H1 (cell line): ENCODE data around the gene ANP32D.

Source experiments
- CBX8 ChIP-seq: fragments of 300-800, 300-1000 bp; sonication (generic); IDR thresholded peaks from 2 replicates; pipeline ENCODE4 v1.7.1; 2016; ENCODE audit warnings: low read depth, low read length, borderline replicate concordance
- CHD7 ChIP-seq: fragments of 300-600 bp; sonication (generic); IDR thresholded peaks from 2 replicates; pipeline ENCODE4 v1.7.1; 2012; ENCODE audit warnings: low read length, moderate library complexity, mild to moderate bottlenecking, inconsistent platforms; ENCODE audit not compliant: insufficient replicate concordance
- CTCF ChIP-seq, 3 experiments: IDR thresholded peaks; 1 replicate in 2 of 3; 2 replicates in 1 of 3; pipeline versions ENCODE4 v1.5.1 to v1.6.1; 2011; ENCODE audit warnings: low read length in 3 of 3, mild to moderate bottlenecking in 3 of 3, inconsistent platforms in 2 of 3, low read depth in 1 of 3, moderate library complexity in 1 of 3; ENCODE audit not compliant: insufficient read depth in 1 of 3; ENCODE audit errors: control extremely low read depth in 1 of 3
- EZH2 ChIP-seq: fragments of 200-600 bp; sonication (generic); IDR thresholded peaks from 2 replicates; pipeline ENCODE4 v1.7.1; 2012; ENCODE audit warnings: low read depth, mild to moderate bottlenecking, moderate library complexity, low read length, inconsistent platforms; ENCODE audit not compliant: severe bottlenecking
- JUN ChIP-seq: IDR thresholded peaks from 2 replicates; pipeline ENCODE4 v1.6.1; 2011; ENCODE audit warnings: low read depth, mild to moderate bottlenecking, improper control_type of control experiment, low read length
- MAX ChIP-seq: IDR thresholded peaks from 2 replicates; pipeline ENCODE4 v1.6.1; 2012; ENCODE audit warnings: inconsistent platforms
- POLR2A ChIP-seq, 2 experiments: IDR thresholded peaks; 1 replicate in 1 of 2; 2 replicates in 1 of 2; pipeline ENCODE4 v1.6.1; 2011; ENCODE audit warnings: low read depth in 2 of 2, low read length in 2 of 2, mild to moderate bottlenecking in 2 of 2; ENCODE audit errors: control extremely low read depth in 1 of 2
- POLR2AphosphoS5 ChIP-seq: IDR thresholded peaks from 2 replicates; pipeline ENCODE4 v1.6.1; 2011; ENCODE audit warnings: low read depth, low read length
- RFX5 ChIP-seq: IDR thresholded peaks from 2 replicates; pipeline ENCODE4 v1.6.1; 2011; ENCODE audit warnings: low read depth, low read length, improper control_type of control experiment, borderline replicate concordance
- TCF12 ChIP-seq: IDR thresholded peaks from 2 replicates; pipeline ENCODE4 v1.6.1; 2011; ENCODE audit warnings: low read depth, mild to moderate bottlenecking, low read length

- no peak for TF ChIP-seq CTCF (IDR thresholded peaks at IDR 0.05; ENCODE audit: control extremely low read depth in 1 of 3, insufficient read depth in 1 of 3, low read depth in 1 of 3, low read length in 3 of 3)
- TF ChIP-seq MAX = no peak
- no peak for TF ChIP-seq TCF12
- TF ChIP-seq POLR2AphosphoS5 = no peak
- TF ChIP-seq CHD7 = no peak
- TF ChIP-seq CBX8 = no peak
- no peak for TF ChIP-seq EZH2
- no peak for TF ChIP-seq POLR2A (IDR thresholded peaks at IDR 0.05; ENCODE audit: control extremely low read depth in 1 of 2, low read depth in 2 of 2, low read length in 2 of 2)
- TF ChIP-seq JUN = no peak
- no peak for TF ChIP-seq RFX5
Measured at GRCh38 chr12:48482198-48482597, 9.8 kb downstream of the ANP32D start, which contains the start of gene C12orf54.
